CD4-positive, alpha-beta T cell treated with Interleukin-15 for 1 hour (primary cell): ENCODE data around the gene VAPA.
A peak's percentile ranks its signal among the peaks of the same experiment; 100 is the strongest.

Experiments
- DNase-seq: peaks from one replicate; pipeline ENCODE4 v3.0.0-alpha.2; 2020

The VAPA gene

DNA sequence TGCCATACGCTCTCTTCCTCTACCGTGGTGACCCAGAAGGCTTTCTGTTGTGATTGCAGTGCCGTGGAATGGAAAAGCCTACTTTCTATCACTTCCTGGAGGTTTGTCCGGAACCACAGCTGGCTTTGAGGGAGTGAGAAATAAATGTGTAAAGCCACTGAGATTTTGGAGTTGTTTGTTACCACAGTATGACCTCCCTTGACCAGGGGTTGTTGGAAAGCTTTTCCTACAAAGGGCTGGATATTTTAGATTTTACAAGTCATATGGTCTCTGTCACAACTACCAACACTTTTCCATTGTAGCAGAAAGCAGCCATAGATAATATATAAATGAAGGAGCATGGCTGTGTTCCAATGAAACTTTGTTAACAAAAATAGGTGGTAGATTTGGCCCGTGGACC is 70.3 kb downstream of the VAPA start:
- no peak for DNase-seq

DNA sequence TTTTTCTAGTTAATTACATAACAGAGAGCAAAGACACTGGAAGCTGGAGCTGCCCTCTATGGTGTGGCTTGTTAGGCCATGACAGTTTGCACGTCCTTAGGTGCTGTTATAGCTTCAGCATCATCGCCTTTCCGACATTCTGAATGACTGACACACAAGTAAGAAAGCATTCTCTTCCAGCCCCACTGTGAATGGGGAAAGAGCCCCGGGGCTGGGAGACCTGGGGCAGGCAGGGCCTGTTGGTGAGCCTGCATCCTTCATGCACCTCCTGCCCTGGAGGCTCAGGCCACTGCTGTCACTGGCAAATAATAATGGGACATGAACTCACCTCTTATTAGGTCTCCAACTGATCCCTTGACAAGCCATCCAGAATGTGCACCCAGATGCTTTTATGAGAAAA is 71.8 kb downstream of the VAPA start:
- DNase-seq: no peak

DNA sequence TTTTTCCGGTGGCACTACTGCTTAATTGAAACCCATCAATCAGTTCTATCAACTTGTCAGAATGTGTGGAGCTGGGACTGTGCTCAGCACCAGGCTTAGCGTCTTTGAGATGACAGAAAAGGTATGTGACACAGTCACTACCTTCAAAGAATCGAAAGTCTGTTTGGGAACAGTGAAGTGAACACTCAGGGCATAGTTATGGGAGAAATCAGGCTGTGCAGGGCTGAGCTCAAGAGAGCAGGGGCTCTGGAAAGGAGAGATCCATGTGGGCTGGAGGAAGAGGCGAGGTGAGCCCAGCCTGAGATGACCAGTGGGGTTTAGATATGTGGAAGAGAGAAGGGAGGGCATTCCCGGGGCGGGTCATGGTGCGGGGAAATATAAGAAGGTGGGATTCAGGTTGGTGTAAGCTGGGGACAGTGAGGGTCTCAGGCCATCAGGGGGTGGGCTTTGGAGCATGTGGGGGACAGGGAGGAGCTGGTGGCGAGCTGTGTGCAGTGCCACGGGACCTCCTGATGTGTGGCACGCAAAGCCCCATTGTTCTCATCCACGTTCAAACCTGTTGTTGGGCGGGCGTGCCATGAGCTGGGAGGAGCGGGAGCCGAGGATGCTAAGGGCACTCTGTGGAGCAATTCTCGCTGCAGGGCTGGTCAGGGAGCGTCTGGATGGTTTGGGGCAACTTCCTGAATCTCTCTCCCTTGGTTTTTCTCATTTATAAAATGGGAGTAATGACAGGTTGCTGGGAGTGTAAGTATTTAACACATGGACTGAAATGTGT is 72.5 kb downstream of the VAPA start:
- DNase-seq: no peak

DNA sequence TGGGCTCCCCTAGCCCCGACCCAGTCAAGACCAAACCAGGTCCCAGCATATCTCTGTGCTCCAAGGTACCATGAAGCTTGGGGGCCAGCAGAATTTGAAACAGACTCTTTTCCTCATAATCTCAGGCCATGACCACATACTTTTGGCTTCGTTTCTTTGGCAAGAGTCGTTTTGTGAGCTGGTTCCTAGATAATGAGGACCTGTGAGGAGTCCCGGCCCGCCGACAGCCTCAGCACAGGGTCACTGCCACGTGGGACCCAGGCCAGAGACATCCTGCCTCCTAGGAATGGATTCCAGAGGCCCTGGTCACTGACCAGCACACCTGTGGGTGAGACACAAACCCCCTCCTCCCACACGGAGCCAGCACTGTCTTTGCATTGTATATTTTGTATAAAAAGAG is 73.5 kb downstream of the VAPA start:
- no peak for DNase-seq

DNA sequence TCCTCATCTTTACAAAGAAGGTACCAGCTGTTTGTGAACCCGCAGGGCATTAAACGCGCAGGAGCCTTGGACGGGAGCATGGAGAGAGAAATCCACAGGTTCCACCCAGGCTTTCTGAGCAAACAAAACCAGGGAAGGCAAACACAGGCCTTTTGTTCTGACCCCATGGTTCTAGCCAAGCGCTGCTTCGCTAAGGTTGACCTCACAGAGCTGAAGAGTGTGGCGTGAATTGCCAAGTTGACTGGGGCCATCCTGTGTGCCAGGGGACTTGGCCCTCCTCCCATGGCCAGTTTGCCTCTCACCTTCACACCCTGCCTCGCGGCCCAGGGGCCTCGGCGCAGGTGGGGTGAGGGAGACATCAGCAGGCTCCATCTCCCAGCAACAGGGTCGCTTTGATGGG is 74.1 kb downstream of the VAPA start:
- no peak for DNase-seq

DNA sequence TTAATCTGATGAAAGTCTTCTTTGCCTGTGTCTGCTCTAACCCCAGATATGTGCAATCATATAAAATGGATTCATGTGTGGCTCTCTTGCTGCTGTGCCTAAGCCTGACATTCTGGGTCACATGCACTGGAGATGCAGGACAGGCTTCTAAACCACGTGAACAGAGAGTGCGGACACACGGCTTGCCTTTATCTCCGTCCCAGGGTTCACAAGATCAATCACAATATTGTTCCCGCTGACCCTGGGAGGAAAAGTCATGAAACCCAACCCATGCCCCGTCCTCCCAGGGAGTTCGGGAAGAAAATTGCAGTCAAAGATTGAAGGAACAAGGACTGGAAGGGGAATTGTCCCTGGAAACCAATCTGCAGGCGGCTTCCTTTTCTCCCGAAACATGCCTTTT is 74.8 kb downstream of the VAPA start:
- no peak for DNase-seq

DNA sequence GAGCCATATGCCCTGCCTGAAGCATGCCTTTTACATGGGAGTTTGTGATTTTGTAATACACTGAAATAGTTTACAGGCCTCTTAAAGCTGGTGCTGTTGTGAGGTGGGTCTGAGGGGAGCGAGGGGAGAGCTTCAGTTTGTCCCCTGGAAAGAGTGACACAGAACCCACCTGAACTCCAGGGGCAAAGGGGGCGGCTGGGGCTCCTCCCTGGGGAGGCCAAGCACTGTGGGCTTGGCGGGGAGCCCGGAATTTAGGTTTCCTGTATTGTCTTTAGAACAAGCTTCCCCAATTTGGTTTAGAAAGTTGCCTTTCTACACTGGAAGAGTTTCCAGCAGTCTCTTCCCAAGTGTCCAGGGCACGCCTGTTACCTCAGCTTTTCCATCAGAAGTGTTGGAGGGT is 75.7 kb downstream of the VAPA start:
- DNase-seq: no peak

DNA sequence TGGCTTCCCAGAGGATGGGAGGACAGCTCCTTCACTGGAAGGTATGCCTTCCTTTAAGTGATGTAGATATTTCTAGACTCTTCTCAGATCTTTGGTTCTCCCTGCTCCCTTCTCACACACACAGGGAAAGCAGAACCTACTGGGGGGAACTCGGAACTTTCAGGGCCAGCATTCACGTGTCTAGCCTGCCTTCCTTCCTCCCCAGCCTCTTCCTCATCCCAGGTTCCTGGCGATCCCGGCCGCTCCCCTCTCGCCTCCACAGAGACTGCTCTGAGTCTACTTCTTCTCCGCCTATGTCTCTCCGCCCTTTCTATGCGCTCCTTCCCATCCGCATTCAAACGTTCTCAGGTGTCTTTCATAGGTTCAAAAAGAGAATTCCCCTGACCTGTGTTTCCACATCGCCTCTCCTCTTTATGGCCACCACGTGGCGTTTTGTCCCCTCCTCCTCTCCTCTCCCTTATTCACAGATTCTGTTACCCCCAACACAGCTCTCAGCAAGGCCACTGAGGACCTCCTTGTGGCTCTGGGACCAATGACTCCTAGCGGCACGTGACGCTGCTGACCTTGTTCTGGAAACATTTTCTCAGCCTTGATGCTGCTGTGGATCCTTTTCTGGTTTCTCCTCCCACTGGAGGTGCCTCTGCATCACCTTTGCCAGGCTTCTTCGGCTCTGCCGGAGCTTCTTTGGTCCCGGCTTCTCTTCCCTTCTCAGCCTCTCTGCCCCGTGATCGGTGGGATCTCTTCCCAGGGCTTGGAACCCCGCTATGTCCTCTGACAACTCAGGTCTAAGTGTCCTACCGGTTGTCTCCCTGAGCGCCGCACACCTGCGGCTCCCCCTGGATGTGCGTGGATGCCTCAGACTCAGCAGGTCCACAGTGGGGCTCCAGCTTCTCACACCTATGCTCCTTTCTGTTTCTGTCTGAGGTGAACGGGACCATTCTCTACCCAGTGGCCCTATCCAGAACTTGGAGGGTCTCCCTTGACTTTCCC is 77.5 kb downstream of the VAPA start:
- DNase-seq: no peak

DNA sequence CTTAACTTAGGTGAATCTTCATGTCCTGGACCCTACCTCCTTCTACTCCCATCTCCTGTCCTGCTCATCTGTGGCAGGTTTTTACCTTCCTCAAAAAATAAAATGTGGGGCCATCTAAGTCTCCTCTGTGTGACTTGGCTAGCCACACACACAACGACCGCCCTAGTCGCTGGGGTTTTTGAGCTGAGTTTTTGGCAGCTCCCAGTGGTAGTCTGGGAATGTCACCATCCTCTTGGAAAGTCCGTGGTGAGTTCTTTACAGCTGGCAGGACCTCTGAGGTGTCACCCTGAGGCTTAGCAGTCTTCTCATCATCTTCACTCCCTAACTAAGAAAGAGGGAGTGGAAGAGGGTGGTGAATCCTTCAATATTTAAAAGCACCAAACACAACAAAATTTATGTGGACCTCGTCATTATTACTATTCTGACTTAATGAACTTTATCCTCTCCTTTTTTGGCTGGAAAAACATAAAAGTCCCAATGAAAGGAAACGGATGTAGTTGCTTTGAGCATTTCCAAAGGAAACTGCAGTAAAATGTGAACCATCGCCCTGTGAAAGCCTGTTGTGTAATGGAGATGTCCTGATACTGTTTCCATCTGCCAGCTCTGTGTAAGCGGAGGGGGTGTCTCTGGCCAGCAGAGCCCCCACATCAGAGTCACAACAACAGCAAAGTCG is 78.6 kb downstream of the VAPA start:
- DNase-seq: no peak

DNA sequence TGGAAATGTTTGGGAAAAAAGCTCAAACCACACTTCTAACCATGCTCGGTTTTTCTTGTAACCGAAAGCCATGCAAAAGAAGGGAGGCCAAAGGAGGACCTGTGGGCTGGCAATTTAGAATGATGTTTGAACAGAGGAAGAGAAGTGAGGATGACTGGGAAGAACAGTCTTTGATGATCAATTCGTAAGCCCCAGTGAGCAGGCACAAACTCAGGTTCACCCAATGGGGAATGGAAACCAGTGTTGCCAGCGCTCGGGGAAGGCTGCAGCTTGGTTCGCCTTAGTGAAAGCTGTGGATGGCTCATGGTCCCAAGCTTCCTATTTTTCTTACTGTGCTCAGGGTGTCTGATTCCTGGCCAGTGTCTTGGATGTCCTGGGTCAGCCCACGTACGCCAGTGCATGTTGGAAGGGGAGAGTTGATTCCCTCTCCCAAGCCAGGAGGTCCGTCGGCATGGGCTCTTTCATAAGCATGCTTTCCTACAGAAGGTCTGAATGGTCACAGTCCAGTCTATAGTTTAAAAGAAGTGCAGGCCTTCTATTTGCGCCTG is 79.2 kb downstream of the VAPA start:
- no peak for DNase-seq

DNA sequence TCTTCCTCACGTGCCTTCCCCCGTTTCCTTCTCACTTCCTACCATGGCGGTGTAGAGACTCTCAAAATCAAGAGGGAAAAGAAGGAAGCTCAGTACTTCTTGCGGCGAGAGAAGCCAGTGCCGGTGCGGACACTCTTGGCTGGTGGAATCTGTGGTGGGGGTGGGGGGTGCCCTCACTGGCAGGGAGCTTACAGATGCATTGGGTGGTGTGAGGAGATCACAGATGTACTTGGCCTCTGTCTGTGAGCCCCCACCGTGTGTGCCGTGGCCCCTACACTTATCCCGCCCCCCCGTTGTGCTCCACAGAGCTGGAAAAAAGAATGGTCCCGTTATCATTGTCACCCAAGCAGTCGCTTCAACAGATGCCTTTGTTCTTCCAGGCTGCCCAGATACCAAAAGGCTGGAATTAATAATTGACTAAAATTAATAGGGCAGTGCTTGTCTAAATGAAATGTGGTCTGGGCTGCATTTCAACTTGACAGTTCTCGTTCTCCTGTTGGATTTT is 79.8 kb downstream of the VAPA start:
- DNase-seq: no peak

DNA sequence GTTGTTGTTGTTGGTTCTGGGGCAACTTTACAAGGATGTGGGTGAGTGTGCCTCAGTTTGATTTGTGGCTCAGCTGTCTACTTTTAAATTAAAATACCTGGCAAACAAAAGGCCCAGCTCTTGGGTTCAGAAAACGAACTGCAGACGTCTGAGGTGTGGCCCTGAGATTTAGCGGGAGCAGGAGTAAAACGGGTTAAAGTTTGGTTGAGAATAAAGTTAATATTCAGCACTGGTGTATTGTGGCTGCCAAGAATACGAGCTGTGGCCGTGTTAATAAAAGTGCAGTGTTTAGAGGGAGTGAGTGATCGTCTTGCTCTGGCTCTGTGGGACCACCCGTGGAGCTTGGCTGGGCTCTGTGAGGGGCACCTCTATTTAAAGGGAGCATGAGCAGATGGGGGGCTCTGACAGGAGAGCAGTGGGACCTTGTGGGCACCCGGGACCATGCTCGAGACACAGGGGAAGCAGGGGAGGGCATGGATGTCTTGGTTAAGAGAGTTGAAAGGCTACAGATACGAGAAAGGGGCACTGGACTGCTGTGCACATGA is 80.3 kb downstream of the VAPA start:
- no peak for DNase-seq

DNA sequence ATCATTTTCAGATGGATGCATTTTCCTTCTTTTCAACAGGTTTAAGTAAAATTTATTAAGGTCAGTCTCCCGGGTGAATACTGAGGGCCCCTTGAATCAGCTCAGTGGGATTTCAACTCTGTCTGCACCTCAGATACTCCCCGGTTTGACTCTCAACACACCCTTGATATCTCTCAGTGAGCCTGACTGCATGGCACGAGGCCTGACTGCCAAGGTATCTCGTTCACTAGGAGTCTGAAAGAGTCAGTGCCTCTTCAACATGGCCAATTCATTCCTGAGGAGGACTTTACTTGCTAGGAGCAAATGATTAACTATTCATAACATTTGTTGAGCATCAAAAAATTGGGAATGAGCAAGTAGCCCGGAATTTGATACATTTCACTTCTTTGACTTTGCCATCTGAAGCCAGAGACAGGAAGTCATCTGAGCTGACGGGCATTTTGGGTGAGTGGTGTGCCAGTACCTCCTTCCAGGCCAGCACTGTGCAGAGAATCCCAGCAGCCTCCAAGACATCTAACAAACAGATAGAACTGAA is 81.0 kb downstream of the VAPA start:
- no peak for DNase-seq

DNA sequence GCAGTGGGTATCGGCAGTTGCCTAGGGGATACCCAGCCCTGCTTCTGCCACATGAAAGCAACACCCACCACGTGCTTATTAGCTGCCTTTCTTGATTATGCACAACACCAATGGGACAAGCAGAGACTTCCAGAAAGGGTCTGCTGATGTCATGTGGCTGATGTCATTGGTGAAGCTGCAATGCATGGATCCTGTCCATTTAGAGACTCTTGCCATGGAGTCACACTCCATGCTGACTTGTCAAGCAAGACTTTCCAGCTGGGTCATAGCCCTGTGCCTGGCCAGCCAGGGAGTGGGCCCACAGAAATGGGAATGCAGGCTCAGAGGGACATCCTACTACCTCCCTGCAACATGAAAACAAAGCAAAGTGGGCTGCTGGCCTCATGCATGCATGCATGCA is 81.8 kb downstream of the VAPA start:
- no peak for DNase-seq

DNA sequence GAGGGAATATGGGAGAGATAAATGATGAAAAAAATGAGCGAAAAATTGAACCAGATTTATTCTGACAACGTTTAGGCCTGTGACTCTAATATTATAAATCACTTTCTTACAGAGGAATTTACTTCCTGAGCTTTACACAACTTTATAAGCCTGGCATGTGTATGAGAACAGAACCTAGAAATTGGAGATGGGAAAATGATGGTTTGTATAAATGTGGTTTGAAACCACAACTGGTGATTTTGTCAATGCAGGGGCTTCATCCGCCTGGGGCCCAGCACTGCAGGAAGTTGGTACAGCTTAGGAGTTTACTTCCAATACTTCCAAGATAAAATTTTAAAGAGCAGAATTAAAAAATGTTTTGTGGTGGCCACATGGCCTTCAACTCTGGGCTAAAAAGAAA is 82.3 kb downstream of the VAPA start:
- no peak for DNase-seq

DNA sequence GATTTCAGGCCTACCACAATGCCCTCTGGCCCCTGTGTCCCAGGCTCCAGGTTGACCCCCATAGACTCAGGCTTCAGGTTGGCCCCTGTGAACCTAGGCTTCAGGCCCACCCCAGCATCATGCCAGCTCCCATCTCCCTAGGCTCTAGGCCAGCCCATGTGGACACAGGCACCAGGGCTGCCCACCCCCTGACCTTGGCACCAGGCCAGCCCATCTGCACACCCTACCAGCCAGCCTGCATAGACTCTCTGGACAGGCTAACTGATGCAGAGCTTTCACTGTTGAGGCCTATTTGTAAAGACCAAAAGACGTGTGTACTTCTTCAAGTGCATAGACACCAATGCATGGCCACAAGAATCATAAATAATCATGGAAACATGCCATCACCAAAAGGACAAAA is 83.9 kb downstream of the VAPA start:
- no peak for DNase-seq

DNA sequence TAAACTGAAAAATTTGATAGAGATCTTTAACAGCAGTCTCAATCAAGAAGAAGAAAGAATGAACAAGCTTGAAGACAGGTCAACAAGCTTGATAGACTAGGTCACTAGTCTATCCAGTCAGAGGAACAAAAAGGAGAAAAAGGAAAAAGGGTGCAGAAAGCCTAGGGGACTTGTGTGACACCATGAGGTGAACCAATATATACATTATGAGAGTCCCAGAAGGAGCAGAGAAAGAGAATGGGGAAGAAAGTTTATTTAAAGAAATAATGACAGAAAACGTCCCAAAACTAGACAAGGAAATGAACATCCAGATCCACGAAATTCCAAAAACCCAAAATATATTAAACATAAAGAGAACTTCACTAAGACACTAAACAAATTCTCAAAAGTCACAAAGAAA is 84.5 kb downstream of the VAPA start:
- DNase-seq: no peak

DNA sequence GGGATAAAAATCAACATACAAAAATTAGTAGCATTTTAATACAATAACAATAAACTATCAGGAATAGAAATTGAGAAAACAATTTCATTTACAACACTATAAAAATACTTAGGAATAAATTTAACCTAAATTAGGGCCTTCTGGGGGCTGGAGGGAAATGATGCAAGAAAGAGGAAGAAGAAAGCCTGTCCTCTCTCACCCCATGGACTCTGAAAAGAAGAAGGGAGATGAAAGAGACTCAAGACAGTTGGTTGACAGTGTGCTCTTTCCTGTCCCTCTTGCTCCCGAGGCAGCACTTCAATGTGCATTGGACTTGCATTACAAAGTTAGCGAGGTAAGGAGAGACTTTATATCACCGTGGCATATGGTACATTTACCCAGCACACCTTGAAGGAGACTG is 88.5 kb downstream of the VAPA start:
- DNase-seq: no peak

DNA sequence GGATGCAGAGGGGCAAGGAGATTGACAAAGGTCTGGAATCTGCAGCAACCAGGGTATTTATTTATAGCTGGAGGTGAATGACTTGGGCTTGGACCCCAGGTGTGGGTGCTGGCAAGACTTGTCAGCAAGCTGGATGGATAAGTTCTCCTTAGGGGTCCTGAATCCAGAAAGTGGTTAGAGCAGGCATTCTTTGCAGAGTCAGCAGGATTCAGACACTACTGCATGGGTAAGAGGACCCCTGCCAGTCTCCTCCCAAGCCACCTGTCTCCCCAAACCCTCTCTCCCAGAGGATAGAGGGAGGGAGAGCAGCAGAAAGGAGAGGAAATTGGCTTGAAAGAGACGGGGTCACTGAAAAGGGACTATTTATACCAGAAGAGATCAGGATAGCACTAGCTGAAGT is 89.5 kb downstream of the VAPA start:
- DNase-seq: no peak

DNA sequence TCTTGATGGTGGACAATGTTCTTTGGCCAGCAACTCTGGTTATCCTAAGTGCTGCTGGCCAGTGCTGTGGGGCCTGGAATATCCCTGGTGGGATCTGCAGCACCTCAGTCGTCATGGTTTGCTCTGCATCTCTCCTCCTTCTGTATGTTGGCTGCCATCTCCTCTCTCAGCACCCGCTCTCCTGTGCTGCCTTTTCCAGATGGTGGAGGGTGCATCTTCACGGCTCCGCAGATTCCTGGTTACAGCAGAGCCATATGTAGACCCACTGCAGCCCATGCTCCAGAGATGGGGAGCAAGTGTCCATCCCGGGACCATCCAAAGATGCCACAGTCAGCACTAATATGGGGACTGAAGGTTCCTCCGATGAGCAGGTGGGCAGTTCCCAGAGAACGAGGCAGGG is 90.0 kb downstream of the VAPA start:
- DNase-seq: no peak

DNA sequence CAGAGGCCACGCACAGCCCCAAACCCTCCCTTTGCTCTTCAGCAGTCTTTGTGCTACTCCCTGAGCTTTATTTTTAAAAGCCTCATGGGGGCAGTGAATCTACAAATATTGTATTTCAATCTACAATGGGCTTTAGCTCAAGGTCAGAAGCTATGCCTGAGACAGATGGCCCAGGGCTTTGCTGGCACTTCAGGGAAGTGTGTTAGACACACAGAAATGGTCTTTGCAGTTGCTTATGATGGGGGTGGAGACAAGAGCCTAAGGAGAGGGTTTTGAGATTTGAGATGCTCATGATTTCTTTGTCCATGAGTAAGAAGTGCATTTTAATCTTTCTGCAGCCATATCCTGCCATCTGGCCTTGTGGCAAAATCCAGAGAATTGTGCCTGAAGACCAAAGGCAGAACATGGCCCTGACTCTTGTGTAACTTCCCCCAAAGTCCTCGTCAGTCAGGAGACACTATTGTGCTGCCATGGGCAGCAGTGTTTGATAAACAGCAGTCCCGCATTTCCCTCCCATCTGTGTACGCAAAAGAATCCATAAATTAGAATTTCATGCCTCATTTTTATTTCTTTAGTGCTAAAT is 92.6 kb downstream of the VAPA start:
- peak; percentile 26 for DNase-seq

DNA sequence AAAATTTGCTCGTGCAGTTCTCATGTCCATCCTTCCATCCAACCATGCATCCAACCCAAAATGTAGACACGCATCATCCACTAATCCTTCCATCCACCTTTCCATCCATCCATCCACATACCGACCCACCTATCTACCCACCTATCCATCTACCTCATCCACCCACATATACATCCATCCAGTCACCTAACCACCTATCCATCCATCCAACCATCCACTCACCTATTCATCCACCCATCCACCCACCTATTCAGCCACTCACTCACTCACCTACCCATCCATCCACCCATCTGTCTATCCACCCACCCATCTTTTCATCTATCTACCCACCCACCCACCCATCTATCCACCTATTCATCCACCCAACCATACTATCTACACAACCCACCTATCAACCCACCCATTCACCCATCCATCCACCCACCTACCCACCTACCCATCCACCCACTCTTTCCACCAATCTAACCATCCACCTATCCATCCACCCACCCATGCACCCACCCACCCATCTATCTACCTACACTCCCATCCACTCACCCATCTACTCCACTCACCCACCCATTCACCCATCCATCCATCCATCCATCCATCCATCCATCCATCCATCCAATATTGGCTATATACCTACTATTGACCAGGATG is 94.3 kb downstream of the VAPA start:
- DNase-seq: no peak
